Endothelial cell of umbilical vein (primary cell): ENCODE results near the gene CLEC11A. TPM values are rescaled to one million over a fixed set of nuclear protein-coding genes. Genes with fewer than 3 reads are reported as not detected.

Experiments
- BruUV-seq: library from RNA; stranded (reverse); fragments of 400-500 nt; replicated peaks from 2 replicates; lab custom pipeline; 2021; lab: Mats Ljungman, UMichigan
- CTCF ChIA-PET: fragments of 300-600, 350-600 bp; sonication (Branson Sonifier 250); formaldehyde crosslinking; loops from one replicate; lab custom pipeline; 2021; ENCODE audit warnings: antibody characterized with exemption, inconsistent platforms; lab: Charles Lee
- POLR2A ChIA-PET: fragments of 300-600, 350-600 bp; sonication (Branson Sonifier 250); formaldehyde crosslinking; loops from one replicate; lab custom pipeline; 2021; ENCODE audit warnings: antibody characterized with exemption, inconsistent platforms; lab: Charles Lee
- DNase-seq: peaks from one replicate; pipeline ENCODE4 v3.0.0-alpha.2; 2011; ENCODE audit warnings: low read depth, low spot score
- FAIRE-seq: peaks from 2 replicates; lab custom pipeline; 2011; peaks lifted over from hg19 to GRCh38; lab: Jason Lieb, UNC
- H2AFZ ChIP-seq: 2 replicates; pipeline ENCODE4 v1.6.0; 2012; ENCODE audit warnings: low read depth, low read length, control low read depth, inconsistent platforms
- H3K27ac ChIP-seq: 2 replicates; pipeline ENCODE4 v1.5.1; 2011; ENCODE audit warnings: low read depth, mild to moderate bottlenecking, control low read depth, low read length, moderate library complexity; ENCODE audit not compliant: insufficient read depth
- H3K27me3 ChIP-seq, 2 experiments: 2 replicates each; pipeline versions ENCODE4 v1.6.0 to v1.6.1; 2011; ENCODE audit warnings: low read length in 2 of 2, mixed read lengths in 1 of 2; ENCODE audit not compliant: control insufficient read depth in 2 of 2, insufficient read depth in 2 of 2
- H3K36me3 ChIP-seq, 2 experiments: 2 replicates in 1 of 2; 3 replicates in 1 of 2; pipeline ENCODE4 v1.5.1; 2011; ENCODE audit warnings: low read length in 2 of 2, mild to moderate bottlenecking in 1 of 2, moderate library complexity in 1 of 2; ENCODE audit not compliant: control insufficient read depth in 2 of 2, insufficient read depth in 2 of 2; ENCODE audit errors: extremely low read depth in 1 of 2
- H3K4me1 ChIP-seq: 3 replicates; pipeline ENCODE4 v1.5.1; 2011; ENCODE audit warnings: mild to moderate bottlenecking, low read length; ENCODE audit not compliant: control insufficient read depth, insufficient read depth; ENCODE audit errors: extremely low read depth
- H3K4me2 ChIP-seq: 2 replicates; pipeline ENCODE4 v1.6.1; 2011; ENCODE audit warnings: low read length, control low read depth, mixed read lengths; ENCODE audit not compliant: insufficient read depth
- H3K4me3 ChIP-seq, 3 experiments: fragments of 200-600 bp in 1 of 3; sonication (generic), shearing (Covaris generic) in 1 of 3; replicated peaks in 1 of 3; 2 replicates each; pipeline ENCODE4 v1.5.1; 2011 to 2016; ENCODE audit warnings: control low read depth in 3 of 3, low read length in 3 of 3, mild to moderate bottlenecking in 2 of 3, inconsistent platforms in 1 of 3, low read depth in 1 of 3, moderate library complexity in 1 of 3; ENCODE audit not compliant: insufficient read depth in 1 of 3
- H3K79me2 ChIP-seq: 2 replicates; pipeline ENCODE4 v1.6.0; 2012; ENCODE audit warnings: low read length, inconsistent platforms; ENCODE audit not compliant: control insufficient read depth, insufficient read depth
- H3K9ac ChIP-seq: replicated peaks from 2 replicates; pipeline ENCODE3; 2011; ENCODE audit warnings: low read length, control low read depth; ENCODE audit not compliant: insufficient read depth; ENCODE audit errors: extremely low read depth
- H3K9me1 ChIP-seq: replicated peaks from 3 replicates; pipeline ENCODE4 v1.6.0; 2011; ENCODE audit warnings: mild to moderate bottlenecking, low read length; ENCODE audit not compliant: control insufficient read depth, insufficient read depth; ENCODE audit errors: extremely low read depth
- H3K9me3 ChIP-seq: replicated peaks from 2 replicates; pipeline ENCODE4 v1.5.1; 2012; ENCODE audit warnings: low read length, inconsistent platforms; ENCODE audit not compliant: control insufficient read depth, insufficient read depth
- H4K20me1 ChIP-seq: replicated peaks from 2 replicates; pipeline ENCODE3; 2011; ENCODE audit warnings: mild to moderate bottlenecking, low read length; ENCODE audit not compliant: control insufficient read depth, insufficient read depth; ENCODE audit errors: extremely low read depth
- CTCF ChIP-seq, 2 donors: IDR thresholded peaks; 1 replicate in 1 of 2; 2 replicates in 1 of 2; pipeline ENCODE4 v1.5.1; 2011; ENCODE audit warnings: low read length in 2 of 2, mild to moderate bottlenecking in 2 of 2, moderate library complexity in 2 of 2, control low read depth in 1 of 2, inconsistent platforms in 1 of 2, low read depth in 1 of 2; ENCODE audit not compliant: insufficient read depth in 1 of 2; ENCODE audit errors: extremely low read depth in 1 of 2
- EZH2 ChIP-seq: IDR thresholded peaks from 2 replicates; pipeline ENCODE4 v1.6.1; 2012; ENCODE audit warnings: borderline replicate concordance, low read depth, mild to moderate bottlenecking, moderate library complexity, low read length, inconsistent platforms; ENCODE audit not compliant: severe bottlenecking
- FOS ChIP-seq: IDR thresholded peaks from 2 replicates; pipeline ENCODE4 v1.6.1; 2011; ENCODE audit warnings: mild to moderate bottlenecking, low read length, moderate library complexity, borderline replicate concordance; ENCODE audit not compliant: insufficient read depth
- GATA2 ChIP-seq: IDR thresholded peaks from 2 replicates; pipeline ENCODE4 v1.7.0; 2011; ENCODE audit warnings: low read depth, mild to moderate bottlenecking, moderate library complexity, mixed read lengths, low read length; ENCODE audit not compliant: insufficient read length, insufficient read depth
- JUN ChIP-seq: IDR thresholded peaks from 2 replicates; pipeline ENCODE4 v1.6.1; 2011; ENCODE audit warnings: borderline replicate concordance, low read depth; ENCODE audit not compliant: insufficient read length, insufficient read depth
- MAX ChIP-seq: IDR thresholded peaks from 2 replicates; pipeline ENCODE4 v1.6.1; 2011; ENCODE audit not compliant: insufficient read depth, insufficient read length
- MYC ChIP-seq: IDR thresholded peaks from one replicate; pipeline ENCODE4 v1.6.1; 2011; ENCODE audit warnings: mild to moderate bottlenecking, low read depth, low read length
- POLR2A ChIP-seq: IDR thresholded peaks from 2 replicates; pipeline ENCODE4 v1.6.1; 2012; ENCODE audit warnings: low read depth, mild to moderate bottlenecking, control low read depth, low read length
- POLR2AphosphoS5 ChIP-seq: IDR thresholded peaks from 2 replicates; pipeline ENCODE4 v1.6.1; 2012; ENCODE audit warnings: low read depth, mild to moderate bottlenecking, control low read depth, low read length, moderate library complexity; ENCODE audit not compliant: insufficient read depth
- dilution Hi-C: fragments of 300-500 bp; cut with MboI; formaldehyde crosslinking; loops from one replicate; pipeline ENCODE4 v1.15.0; 2019; ENCODE audit warnings: low sequenced_read_pairs; ENCODE audit not compliant: extremely low pct_ligation_motif_present
- intact Hi-C: fragments of 100-400 bp; cut with micrococcal nuclease; formaldehyde crosslinking; loops from one replicate; pipeline ENCODE4 v1.10.0; 2022
- polyA plus RNA-seq, 4 experiments: library from polyadenylated mRNA; depleted of rRNA in 3 of 4; stranded (reverse) in 3 of 4; unstranded in 1 of 4; fragments of >200 nt; gene quantifications; 2 replicates each; pipeline versions ENCODE4 v1.2.1 to v1.2.3, GENCODE V29; 2011 to 2012; ENCODE audit warnings: missing spikeins in 1 of 4
- total RNA-seq: library from RNA; stranded (reverse); gene quantifications from 2 replicates; pipeline ENCODE4 v1.2.3, GENCODE V29; 2021

The CLEC11A gene
- total and polyA plus RNA-seq, 2 donors (not counting 3 experiments of a cell fraction or from before 2014, with no cell fraction given): 10.4 to 30.1 TPM

DNA sequence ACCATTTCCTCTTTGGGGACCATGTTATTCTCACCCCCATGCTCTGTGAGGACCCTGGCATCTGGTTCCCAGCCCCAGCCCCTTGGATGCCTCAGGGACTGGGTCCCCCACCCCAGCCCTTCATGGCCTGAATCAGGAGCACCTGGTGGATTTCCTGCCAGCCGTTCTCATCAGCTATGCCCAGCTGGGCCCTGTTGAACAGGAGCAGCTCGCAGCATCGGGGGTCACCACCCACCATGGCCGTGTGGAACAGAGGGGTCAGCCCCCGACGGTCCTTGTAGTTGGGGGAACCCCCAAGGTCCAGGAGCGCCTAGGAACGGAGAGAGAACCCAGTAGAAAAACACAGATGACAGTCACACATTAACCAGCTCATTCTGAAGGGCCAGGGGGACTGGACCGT lies 11.4 kb upstream of the CLEC11A start:
- Histone ChIP-seq H3K27ac (no peak overlapping the region), H3K9ac (no peak overlapping the region), H2AFZ (no peak overlapping the region), H3K79me2 (no peaks in the 10 kb centered on the region), H3K9me3 (no peaks in the 10 kb centered on the region), H3K27me3 (peaks cover 0 to 4% of the 10 kb centered on the region in 2 experiments), H3K4me3 (no peak overlapping the region), H3K4me1 (no peaks in the 10 kb centered on the region), H4K20me1 (no peaks in the 10 kb centered on the region), H3K9me1 (no peaks in the 10 kb centered on the region), H3K36me3 (no peaks in the 10 kb centered on the region), H3K4me2 (no peak overlapping the region)
- intact Hi-C loops (no loop called here), dilution Hi-C loops (no loop called here)
- FAIRE-seq: no peak
- no TSS peak for BruUV-seq
- POLR2A ChIA-PET: no interaction called here
- DNase-seq: no peak
- CTCF ChIA-PET: no interaction called here
- TF ChIP-seq JUN (no peak), GATA2 (no peak), EZH2 (no peak), POLR2A (no peak), MYC (no peak), FOS (no peak), MAX (no peak), CTCF (IDR thresholded peaks at IDR 0.05; ENCODE audit: extremely low read depth in 1 of 2, insufficient read depth in 1 of 2, low read depth in 1 of 2, low read length in 2 of 2) (no peak), POLR2AphosphoS5 (no peak)
